Tibial nerve (tissue), 4 donors: ENCODE data around the gene HMCN2.

Experiments used
- CTCF ChIP-seq, 5 experiments: fragments of 200-600 bp in 3 of 5; fragments of 450-650 bp in 2 of 5; sonication (generic) in 3 of 5; IDR thresholded peaks; one replicate each; pipeline ENCODE4 v1.5.1; 2016 to 2019; ENCODE audit warnings: antibody characterized with exemption in 5 of 5, mild to moderate bottlenecking in 3 of 5, moderate library complexity in 2 of 5
- EP300 ChIP-seq, 2 donors: sonication (generic); formaldehyde crosslinking; IDR thresholded peaks; one replicate each; pipeline ENCODE4 v1.6.1; 2017; ENCODE audit warnings: antibody characterized with exemption in 2 of 2, mild to moderate bottlenecking in 1 of 2
- POLR2A ChIP-seq, 2 donors: fragments of 450-650 bp; IDR thresholded peaks; one replicate each; pipeline ENCODE4 v1.6.1; 2017; ENCODE audit warnings: antibody characterized with exemption in 2 of 2, mild to moderate bottlenecking in 2 of 2, moderate library complexity in 2 of 2

GRCh38 chr9:130339306-130339705 lies 73.7 kb downstream of the HMCN2 start:
- TF ChIP-seq CTCF (IDR thresholded peaks at IDR 0.05) (no peak), POLR2A (IDR thresholded peaks at IDR 0.05) (no peak), EP300 (IDR thresholded peaks at IDR 0.05) (no peak)
